ENCODE data around the gene PXN.
"Not testable (repeated sequence)": the region's sequence is repeated elsewhere in the genome, so short reads cannot be mapped to it uniquely, and the experiment has no call there.

PXN gene

GRCh38 chr12:120261951-120262851 lies 3.3 kb downstream of the PXN start:
- no peak for DNase-seq

GRCh38 chr12:120260607-120261006 lies 4.9 kb downstream of the PXN start:
- no peak for DNase-seq

DNA sequence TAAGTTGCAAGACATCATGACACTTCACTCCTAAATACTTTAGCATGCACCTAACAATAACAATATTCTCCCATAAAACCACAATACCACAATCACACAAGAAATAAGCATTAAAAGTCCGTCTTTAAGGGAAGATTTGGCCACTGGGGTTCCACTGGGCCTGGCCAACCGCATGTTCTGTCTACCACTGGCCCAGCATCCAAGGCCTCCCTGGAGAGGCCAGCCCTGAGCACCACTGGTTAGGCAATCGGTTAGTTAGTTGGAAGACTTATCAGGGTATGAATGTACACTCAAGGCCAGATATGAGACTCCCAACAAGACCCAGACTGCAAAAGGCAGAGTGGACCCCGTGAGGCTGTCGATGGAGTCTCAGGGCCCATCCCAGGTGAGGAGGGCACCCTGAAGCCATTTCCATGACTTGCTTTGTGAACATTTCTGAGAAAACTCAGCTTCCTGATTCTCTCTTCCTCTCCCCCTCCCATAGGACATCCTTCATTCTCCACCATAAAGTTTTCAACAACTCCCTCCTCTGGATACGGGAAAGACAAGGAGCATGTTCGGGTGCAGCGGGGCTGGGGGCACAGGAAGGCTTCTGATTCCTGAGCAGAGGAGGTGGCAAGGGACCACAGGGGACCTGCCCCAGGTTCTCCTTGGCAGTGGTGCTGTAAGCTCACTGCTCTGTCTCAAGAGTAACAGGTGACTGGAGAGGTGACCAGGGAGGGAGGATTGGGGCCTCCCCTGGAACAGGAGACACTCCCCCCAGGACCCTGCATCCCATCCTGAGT lies 5.9 kb downstream of the PXN start:
- no peak for DNase-seq

DNA sequence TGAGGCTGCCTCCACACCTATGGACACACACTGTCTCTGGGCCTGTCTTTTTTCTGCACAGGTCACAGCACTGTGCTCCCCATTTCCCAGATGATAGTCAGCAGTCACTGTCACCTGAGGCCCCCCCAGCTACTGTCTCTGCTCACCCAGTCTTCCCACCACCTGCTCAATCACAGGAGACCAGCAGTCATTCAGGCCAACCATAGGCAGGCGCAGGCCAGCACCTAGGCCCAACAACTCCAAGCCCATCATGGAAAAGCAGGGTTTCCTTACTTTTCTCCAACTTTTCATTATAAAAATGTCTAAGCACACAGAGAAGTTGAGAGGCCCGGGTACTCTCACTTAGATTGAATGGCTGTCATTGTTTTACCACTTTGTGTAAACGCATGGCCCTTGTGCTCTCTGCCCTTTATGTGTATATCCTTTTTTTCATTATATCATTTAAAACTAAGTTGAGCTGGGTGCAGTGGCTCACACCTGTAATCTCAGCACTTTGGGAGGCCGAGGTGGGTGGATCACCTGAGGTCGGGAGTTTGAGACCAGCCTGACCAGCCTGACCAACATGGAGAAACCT lies 7.1 kb downstream of the PXN start:
- DNase-seq = no peak

DNA sequence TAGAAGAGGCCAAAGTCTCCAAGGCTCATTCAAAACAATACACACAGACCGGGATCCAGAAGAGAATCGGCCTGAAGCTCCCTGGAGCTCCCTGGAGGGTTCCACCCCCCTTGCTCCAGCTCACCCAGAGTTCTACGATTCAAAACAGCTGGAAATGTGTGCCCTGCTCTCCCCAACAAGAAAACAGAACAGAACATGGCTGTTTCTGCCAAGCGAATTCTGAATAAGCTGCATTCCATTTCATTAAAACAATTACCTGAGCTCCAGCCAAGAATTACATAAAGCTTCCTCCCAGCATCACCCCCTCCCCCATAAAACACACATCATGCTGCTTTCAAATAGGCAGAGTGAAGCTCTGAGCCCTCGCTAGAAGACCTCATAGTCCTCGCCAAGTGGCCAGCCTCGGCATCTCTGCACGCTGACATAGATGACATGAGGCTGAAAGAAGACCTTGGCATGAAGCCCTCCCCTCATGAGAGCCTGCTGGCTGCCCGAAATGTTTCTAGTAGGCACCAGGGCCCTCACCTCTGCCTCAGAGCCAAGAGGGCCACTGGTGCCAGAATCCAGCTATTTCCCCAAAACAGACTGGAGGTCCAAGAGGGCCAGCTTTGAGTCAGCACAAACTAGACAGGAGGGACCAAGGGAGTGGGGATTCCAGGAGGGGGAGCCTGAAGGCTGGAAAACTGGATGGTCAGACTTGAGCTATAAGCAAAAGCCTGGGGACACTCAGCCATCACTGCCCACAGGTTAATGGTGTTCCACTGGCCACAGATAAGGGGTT lies 8.3 kb downstream of the PXN start:
- DNase-seq = no peak

DNA sequence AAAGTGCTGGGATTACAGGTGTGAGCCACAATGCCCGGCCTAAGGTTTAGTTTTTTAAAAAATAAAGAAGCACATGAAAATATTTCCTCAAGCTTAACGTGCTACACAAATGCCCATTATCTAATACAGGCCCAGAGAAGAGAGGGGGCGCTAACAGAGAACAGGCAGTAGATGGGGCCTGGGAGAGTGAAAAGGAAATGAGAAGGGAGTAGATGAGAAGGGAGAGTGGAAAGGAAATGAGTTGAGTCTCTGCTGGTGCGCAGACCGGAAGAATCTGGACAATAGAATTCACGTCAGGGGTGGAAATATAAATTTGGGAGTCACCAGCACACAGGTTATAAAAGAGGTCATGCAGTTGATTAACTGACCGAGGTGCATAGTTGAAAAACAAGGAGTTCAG lies 10.7 kb downstream of the PXN start:
- DNase-seq = no peak

- not testable (repeated sequence) for DNase-seq
These were observed 12.2 kb downstream of the PXN start for GRCh38 chr12:120253313-120253712.

DNA sequence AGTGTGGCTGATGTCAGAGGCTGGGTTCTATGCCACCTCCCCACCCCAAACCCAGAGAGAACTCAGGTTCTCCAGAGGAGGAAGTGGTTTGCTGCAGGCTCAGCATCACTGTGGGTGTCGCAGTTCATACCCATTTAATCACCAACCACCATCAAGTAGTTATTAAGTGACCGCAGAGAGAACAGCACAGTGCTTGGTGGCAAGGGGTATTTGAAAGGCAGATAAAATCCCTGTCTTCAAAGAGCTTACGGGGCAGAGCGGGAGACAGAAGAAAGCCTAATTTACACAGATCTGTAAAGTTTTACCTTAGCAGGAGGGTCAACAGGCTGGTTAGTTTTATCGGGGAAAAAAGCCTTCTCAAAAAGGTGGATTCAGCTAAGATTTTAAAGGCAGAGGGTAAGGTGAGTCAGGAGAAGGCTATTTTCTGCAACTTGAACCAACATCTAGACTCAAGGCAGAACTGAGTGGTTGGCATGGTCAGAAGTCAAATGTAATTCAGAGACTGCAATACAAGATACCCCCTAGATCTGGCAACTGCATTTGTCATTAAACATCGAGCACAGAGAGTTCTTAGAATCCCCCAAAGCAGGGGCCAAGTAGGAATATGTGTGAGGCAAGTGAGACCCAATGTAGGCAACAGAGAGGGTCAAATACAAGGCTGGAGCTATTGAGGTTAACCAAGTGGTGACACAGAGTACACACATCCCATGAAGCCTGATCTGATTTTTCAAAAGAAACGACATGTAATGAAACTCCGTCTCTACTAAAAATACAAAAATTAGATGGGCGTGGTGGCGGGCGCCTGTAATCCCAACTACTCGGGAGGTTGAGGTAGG lies 13.2 kb downstream of the PXN start:
- no peak for DNase-seq

- DNase-seq = not testable (repeated sequence)
These were observed 14.0 kb downstream of the PXN start for GRCh38 chr12:120251364-120252070.

DNA sequence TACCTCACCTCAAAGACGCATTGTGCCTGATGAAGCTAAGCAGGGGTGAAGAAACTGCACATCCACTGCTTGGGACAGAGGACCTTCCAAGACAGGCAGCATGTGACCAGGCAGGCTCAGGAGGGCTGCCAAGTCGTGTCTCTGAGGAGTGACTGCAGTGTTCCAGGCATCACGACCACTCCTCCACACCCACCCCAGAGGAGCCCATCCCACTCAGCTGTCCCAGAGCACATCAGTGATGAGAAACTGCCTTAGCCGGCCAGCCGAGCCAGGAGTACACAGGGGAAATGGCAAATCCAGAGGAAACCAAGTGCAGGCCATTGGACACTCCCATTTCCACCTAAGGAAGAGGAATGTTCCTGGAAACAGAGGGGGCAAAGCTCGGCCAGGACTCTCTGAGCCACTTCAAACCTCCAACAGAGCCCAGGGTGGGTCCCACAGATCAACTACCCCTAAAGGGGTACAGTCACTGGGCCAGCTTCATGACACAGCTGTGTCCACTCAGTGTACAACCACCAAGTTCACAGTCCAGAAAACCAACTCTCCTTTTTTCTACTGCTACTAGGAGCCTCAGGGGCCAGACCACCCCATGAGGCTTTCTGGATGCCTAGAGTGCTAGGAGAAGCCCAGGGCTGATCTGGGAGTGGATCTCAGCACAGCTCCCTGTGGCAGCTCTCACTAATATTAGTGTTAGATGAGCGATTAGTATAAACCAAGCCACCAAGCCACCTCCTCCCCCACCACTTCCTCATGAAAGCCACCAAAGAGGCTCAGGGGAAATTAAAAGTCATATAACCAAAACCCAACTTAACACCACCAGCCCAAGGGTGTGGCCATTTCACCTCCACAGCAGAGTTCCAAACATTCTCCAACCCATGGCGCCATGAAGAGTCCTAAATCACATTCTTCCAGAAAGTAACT lies 15.4 kb downstream of the PXN start:
- no peak for DNase-seq

GRCh38 chr12:120249266-120249874 lies 16.2 kb downstream of the PXN start:
- no peak for DNase-seq

- no peak for DNase-seq
These were observed 17.9 kb downstream of the PXN start for GRCh38 chr12:120247621-120248030.

DNA sequence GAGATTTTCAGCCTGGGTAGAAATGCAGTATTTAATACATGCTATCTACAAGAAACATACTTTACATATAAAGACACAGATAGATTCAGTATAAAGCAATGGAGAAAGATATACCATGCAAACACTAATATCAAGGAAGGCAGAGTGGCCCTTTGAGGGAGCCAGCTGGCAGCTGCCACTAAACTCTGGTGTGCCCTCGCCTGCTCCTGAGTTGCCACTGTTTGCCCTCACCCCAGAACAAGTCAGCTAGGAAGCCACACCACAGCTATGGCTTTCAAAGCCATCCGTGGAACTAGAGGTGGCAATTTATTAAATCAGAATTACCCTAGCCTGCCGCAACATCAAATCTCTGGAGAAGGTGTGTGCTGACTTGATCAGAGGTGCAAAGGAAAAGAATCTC lies 18.3 kb downstream of the PXN start:
- DNase-seq = no peak

- DNase-seq = not testable (repeated sequence)
These were observed 18.8 kb downstream of the PXN start for GRCh38 chr12:120246705-120247104.

DNA sequence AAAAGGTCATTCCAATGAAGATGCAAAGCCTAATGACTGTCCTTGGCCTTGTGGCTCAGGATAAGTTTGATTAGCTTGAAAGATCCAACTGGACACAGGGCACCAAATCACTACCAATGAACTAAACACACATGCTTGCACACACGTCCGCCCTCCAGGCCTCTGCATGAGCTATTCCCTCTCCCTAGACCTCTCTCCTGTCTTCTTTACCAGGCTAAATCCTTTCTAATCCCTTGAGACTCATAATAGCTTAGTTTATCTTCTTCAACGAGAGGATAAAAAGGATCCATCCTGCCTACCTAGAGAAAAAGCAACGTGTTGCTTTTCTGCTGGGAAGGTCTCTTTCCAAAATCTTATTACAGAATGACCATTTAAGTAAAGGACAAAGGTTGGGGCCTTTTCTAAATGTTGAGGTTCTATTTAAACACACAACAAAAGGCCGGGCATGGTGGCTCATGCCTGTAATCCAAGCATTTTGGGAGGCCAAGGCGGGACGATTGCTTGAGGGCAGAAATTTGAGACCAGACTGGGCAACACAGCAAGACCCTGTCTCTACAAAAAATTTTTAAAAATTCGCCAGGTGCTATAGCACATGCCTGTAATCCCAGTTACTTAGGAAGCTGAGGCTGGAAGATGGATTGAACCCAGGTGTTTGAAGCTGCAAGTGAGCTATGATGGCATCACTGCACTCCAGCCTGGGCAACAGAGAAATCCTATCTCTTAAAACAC lies 22.4 kb downstream of the PXN start:
- DNase-seq = no peak

- no peak for DNase-seq
These were observed 23.2 kb downstream of the PXN start for GRCh38 chr12:120242275-120242799.

DNA sequence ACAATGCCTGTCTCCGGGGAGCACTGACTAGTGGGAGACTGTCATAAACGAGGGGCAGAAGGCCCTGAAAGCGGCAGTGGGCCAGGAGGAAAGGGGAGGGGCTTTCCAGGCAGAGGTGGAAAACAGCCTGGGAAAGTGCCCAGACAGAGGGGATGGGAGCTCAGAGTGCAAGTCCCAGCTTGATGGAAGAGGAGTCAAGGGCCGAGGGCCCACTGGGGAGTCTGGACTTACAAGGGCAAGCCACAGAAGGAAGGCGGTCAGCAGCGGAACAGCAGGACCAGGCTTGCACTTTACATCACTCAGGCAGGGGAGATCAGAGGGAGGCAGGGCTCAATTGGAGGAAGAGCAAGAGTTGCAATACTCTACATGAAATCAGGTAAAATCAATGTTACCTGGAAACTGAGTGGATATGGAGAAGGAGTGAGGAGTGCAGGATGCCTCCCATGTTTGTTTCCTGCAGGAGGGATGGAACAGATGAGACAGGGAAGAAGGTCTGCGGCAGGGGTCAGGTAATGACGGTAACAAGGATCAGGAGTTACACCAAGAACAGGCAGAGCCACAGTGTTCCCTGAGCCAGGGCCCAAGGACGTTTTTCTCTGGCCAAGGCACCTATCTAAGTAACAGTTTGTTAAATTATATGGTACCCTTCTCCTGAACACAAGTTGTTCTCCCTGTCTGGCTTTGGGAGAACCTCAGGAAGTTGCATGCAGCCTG lies 23.8 kb downstream of the PXN start:
- DNase-seq = no peak

GRCh38 chr12:120240495-120240833 lies 25.1 kb downstream of the PXN start:
- no peak for DNase-seq

All from NCI-H2227 treated with DMSO at 0.1 percent for 48 hours (cell line).